ENCODE data around the gene SLC19A2.

GRCh38 chr1:169485431-169486280, at the start of gene SLC19A2:
- TF ChIP-seq ZBTB33 (IDR thresholded peaks at IDR 0.05; ENCODE audit: borderline replicate concordance, low read depth) (no peak), POLR2AphosphoS5 (IDR thresholded peaks at IDR 0.05; ENCODE audit: low read depth, low read length) (peak; percentile 75), RCOR1 (IDR thresholded peaks at IDR 0.05; ENCODE audit: low read length) (0 out of 2 replicates have a peak, but pooled peaks have one; percentile 17)

Measured in SK-N-SH (cell line).